Measurements from ENCODE around the gene UPF1. TPM values are rescaled to one million over a fixed set of nuclear protein-coding genes. Genes with fewer than 3 reads are reported as not detected.

The UPF1 gene
- total RNA-seq, result 66.8 and 111 TPM in 2 replicates

GRCh38 chr19:18831524-18832305 is at the start of gene UPF1:
Gene UPF1 (plus strand): TSS chr19:18831959. CDS start chr19:18832210, 251 bp downstream.

GRCh38 chr19:18790566-18791314 is 41.0 kb upstream of the UPF1 start, which contains the start of gene COMP:
Gene COMP (minus strand): TSS chr19:18791305. CDS start chr19:18791269, 36 bp downstream.

GRCh38 chr19:18895824-18896341 is 64.1 kb downstream of the UPF1 start, which contains the start of gene CERS1:
Gene CERS1 (minus strand): TSS chr19:18896158. CDS start chr19:18896072, 86 bp downstream.

Other genes starting within 250 kb of the UPF1 start
- 35.0 and 59.1 TPM in 2 replicates for gene REX1BD, start 243.2 kb upstream of the UPF1 start, total RNA-seq
- 0.55 and 3.0 TPM in 2 replicates for gene CRLF1, start 225.2 kb upstream of the UPF1 start, total RNA-seq
- gene TMEM59L, start 219.1 kb upstream of the UPF1 start, total RNA-seq, result 1.3 and 5.6 TPM in 2 replicates
- gene KLHL26, start 194.9 kb upstream of the UPF1 start, total RNA-seq, result 8.3 and 8.9 TPM in 2 replicates
- gene CRTC1, start 148.3 kb upstream of the UPF1 start, total RNA-seq, result 3.6 TPM in 2 replicates
- gene COMP, start 40.7 kb upstream of the UPF1 start, total RNA-seq, result 0.09 and 3.0 TPM in 2 replicates
- gene CERS1, start 64.2 kb downstream of the UPF1 start, total RNA-seq, result 2.3 and 2.7 TPM in 2 replicates
- 227 and 244 TPM in 2 replicates for gene COPE, start 87.4 kb downstream of the UPF1 start, total RNA-seq
- gene DDX49, start 87.8 kb downstream of the UPF1 start, total RNA-seq, result 48.8 and 56.7 TPM in 2 replicates
- gene HOMER3, start 109.3 kb downstream of the UPF1 start, total RNA-seq, result 53.3 and 55.2 TPM in 2 replicates
- 52.9 and 63.7 TPM in 2 replicates for gene SUGP2, start 201.6 kb downstream of the UPF1 start, total RNA-seq
- gene ARMC6, start 201.6 kb downstream of the UPF1 start, total RNA-seq, result 36.2 and 54.6 TPM in 2 replicates
- 6.3 and 8.6 TPM in 2 replicates for gene SLC25A42, start 232.0 kb downstream of the UPF1 start, total RNA-seq